Right kidney (tissue), 1 donor: ENCODE results near the gene FBXL4.
A peak's percentile ranks its signal among the peaks of the same experiment; 100 is the strongest.

Experiments
- DNase-seq: peaks from one replicate; pipeline ENCODE4 v3.0.0-alpha.2; 2016

The FBXL4 gene

DNA sequence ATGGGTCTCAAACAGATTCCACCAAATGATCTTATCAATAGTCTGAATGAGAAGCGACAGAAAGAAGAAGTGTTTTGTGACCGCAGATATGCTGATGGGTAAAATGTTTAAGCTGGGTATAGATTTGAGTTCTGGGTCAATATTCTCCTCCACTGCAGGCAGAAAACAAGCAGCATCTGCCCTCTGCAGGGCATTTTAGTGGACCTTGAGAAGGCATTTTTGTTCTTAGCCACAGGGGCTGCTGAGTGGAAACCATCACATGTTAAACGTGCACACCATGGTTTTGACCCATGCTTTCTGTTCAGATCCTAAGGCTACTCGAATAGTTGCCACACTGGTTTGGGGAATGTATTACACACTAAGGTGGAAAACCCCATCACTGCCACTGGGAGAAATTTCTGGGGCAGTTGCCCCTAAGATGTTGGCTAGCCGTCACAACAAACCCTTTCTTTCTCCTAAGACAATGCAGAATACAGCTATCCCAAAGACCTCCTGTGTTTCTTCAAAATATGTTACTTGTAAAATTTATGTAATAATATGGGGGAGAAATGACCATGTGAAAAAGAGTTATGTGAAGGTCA is 107.9 kb downstream of the FBXL4 start:
- DNase-seq: peak; percentile 28

DNA sequence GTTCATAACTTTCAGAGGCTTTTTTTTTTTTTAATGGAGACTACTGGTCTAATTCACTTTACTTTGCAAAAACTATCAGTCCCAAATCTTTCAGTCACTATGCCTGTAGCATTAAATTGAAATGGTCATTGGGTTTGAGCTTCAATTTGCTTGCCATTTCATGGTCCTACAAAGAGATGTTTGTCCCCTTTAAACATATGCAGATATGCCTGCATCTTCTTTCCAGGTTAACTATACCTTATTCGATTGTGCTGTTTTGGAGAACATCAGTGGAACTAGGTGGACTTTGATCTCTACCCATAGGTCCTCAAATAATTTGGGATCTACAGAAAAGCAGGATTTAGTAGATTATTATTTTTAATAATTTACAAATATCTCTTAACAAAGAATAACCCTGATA is 108.8 kb downstream of the FBXL4 start:
- no peak for DNase-seq

GRCh38 chr6:98838032-98838431 is 109.7 kb downstream of the FBXL4 start:
- peak; percentile 18 for DNase-seq

- DNase-seq: peak; percentile 62
Measured at GRCh38 chr6:98836962-98837944, 110.5 kb downstream of the FBXL4 start.

DNA sequence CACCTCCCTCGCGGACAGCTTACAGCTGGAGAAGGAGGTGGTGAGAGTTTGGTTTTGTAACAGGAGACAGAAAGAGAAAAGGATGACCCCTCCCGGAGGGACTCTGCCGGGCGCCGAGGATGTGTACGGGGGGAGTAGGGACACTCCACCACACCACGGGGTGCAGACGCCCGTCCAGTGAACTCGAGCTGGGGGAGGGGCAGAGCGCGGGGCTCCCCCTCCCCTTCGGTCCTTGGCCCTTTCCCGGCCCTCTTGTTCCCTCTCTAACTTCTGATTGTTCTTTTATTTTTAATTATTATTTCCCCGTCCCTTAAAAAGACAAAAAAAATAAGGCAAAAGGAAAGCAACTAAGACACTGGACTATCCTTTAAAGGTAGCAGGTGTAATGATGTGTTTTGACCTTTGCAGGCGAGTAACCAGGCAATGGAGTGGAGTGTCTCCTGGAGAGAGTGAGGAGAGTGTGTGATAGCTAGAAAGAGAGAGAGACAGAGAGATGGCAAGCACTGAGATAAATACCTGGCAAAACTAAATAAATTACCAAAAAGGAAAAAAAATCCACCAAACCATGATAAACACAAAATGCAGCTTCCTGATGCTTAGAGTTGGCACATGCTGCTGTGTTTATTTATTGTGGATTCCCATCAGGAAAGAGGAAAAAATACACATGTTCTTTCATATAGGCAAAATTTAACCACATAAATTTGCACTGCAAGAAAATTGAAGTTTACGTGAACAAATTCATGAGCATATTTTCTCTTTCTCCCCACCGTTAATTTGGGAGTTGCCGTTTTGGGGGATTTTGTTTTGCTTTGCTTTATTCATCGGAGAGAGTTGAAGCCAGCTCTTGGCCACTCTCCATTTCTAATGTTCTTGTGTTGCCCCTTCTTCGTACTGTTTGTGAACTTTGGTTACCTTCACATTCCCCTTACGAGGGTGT is 111.5 kb downstream of the FBXL4 start:
- DNase-seq: no peak

- DNase-seq: peak; percentile 66
Measured at GRCh38 chr6:98835149-98836024, 112.4 kb downstream of the FBXL4 start.

GRCh38 chr6:98834060-98835031 is 113.4 kb downstream of the FBXL4 start, which contains the start of gene POU3F2:
TSS of gene POU3F2 (plus strand) at chr6:98834574. CDS start at chr6:98834874, 300 bp downstream.
- DNase-seq: peak; percentile 70

- peak; percentile 70 for DNase-seq
Measured at GRCh38 chr6:98833307-98834059, 114.3 kb downstream of the FBXL4 start.

DNA sequence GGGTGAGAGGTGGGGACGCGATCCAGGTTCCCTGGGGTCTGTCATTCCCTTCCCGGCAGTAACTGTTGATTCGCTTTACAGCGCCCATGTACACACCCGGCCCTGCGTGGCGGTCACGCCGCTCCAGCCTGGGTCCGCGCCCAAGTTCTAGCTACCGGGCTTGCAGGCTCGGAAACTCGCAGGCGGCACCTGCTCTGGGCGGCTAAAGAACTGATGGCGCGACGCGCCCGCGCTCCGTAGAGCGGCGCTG is 114.8 kb downstream of the FBXL4 start:
- DNase-seq: no peak

DNA sequence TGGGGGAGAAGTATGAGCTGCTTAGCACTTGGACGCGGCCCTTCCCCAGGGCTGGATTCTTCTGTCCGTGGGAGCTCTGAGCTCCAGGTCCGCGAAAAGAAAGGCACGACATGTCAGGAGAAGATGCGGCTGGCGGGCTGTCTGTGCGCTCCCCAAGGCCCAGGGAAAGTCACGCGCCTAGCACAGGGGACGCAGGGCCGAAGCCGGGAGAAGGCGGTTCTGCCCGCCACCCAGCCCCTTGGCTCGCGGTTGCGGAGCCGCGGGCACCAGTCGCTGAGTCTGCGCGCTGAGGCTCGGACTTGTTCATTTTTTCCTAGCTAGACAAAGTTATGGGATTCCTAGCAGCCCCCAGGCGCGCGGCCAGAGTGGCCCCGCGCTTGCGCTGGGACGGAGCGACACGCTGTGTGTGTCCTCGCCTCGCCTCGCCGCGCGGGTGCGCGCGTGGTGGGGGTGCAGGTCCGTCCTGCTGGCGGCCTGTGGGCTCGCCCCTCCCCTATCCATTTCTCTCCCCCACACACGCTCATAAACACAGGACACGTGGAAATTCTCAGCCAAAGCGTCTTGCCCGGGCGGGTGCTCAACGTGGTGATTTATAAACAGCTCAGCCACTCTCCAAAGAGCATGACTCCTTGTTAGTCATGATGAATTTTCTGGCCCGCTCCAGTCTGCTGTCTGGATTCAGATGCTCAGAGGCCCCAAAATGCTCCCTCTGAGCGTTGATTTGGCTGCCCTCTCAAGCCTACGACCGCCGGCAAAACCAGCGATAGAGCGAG is 115.3 kb downstream of the FBXL4 start:
- DNase-seq: peak; percentile 62

DNA sequence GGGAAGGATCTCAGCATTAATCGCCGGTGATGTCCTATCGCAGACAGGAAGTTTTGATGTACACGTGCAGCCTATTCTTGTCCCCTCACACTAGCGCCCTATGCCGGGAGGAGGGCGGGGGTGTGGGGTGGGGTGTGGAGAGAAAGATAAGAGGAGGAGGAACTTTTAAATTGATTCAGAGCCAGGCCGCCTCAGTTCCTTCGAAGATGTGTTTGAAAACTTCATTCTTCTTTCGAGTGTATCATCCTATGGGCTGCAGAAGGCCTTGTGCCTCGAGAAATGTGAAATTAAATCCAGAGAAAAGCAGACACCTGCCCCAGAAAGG is 115.8 kb downstream of the FBXL4 start:
- no peak for DNase-seq

- DNase-seq: peak; percentile 56
Measured at GRCh38 chr6:98831057-98831958, 116.4 kb downstream of the FBXL4 start.

GRCh38 chr6:98830146-98830545 is 117.6 kb downstream of the FBXL4 start:
- DNase-seq: no peak

DNA sequence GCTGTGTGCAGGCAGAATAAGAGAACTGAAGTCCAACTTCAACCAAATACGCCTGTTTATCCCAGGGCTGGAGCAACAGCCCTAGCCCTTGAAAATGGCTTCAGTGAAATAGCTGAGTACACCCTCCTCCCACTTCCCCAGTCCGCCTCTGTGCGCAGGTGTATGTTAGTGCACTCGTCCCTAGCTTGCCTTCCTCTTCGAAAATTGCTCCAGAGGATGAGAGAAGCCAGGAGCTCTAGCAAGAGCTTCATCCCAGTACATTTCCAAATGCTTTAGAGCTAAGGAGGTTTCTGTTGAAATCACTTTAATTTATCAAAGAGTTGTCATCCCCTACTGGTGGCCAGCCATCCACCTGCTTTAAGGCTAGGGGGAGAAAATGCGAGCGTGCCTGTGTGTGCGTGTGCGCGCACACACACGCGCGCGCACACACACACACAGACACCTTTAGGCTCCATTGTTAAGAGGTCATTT is 118.8 kb downstream of the FBXL4 start:
- DNase-seq: peak; percentile 55

- peak; percentile 27 for DNase-seq
Measured at GRCh38 chr6:98828211-98828788, 119.4 kb downstream of the FBXL4 start.

DNA sequence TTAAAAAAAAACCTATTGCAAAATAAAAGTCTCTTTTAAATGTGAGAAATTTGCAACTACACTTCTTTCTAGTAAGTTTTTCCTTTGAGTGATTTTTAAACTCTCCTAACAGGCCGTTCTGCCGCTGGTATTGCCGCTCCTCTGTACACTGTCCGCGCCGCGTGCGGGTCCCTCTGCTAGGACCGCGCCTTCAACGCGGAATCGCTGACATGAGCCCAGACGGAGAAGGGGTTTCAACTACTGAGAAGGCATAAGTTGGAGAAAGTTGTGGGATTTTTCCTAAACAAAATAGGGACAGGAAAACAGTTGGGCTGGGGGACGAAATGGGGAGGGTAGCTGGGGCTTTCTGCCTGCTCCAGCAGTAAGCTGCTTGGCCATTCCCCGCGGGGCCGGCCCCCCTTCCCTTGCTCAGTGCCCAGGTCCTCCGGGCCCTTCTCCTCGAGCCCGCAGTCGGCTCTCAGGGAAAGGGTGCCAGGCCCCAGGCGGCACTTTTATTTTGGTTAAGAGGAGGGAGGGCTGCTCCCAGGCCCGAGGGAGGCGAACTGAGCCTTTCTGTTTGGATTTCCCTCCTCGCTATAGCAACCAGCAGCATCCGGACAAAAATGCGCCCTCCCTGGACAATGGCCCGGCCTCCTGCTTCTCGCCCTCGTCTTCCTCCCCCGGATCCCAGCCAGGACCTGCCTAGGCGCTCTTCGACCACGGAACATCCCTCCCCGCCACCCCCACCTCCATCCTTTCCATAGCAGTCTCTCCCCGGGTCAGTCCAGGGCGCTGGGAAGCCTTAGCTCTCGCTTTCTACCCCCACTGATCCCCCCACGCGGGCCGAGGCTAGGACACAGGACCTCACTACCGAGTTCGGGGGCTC is 120.2 kb downstream of the FBXL4 start:
- peak; percentile 66 for DNase-seq
